WTC11 (cell line): ENCODE results near the gene C1orf198. TPM values are rescaled to one million over a fixed set of nuclear protein-coding genes. Genes with fewer than 3 reads are reported as not detected.

Experiments
- ATAC-seq: fragments of 200-7000 bp; cut with Tn5 transposase; 2 replicates; pipeline ENCODE4 v1.10.0; 2021; ENCODE audit warnings: mild to moderate bottlenecking, moderate library complexity
- Bru-seq: library from RNA; stranded (reverse); fragments of 400-500 nt; gene quantifications from one replicate; lab custom pipeline; 2021; lab: Mats Ljungman, UMichigan
- CTCF ChIA-PET: fragments of 300-600 bp; sonication (Branson Sonifier 250); formaldehyde crosslinking; loops from one replicate; lab custom pipeline; 2021; ENCODE audit warnings: antibody characterized with exemption; lab: Charles Lee
- POLR2A ChIA-PET: fragments of 350-600 bp; sonication (Branson Sonifier 250); formaldehyde crosslinking; loops from one replicate; lab custom pipeline; 2021; ENCODE audit warnings: antibody characterized with exemption; lab: Charles Lee
- DNase-seq: peaks from one replicate; pipeline ENCODE4 v3.0.0; 2021; ENCODE audit warnings: low spot score
- H3K27ac Mint-ChIP-seq: 2 replicates; pipeline ENCODE4 v1.8.0; 2021; ENCODE audit warnings: mixed read lengths
- H3K27me3 Mint-ChIP-seq: 2 replicates; pipeline ENCODE4 v1.8.0; 2021; ENCODE audit warnings: low read depth, mild to moderate bottlenecking, moderate library complexity, mixed read lengths
- H3K36me3 Mint-ChIP-seq: 2 replicates; pipeline ENCODE4 v1.8.0; 2021; ENCODE audit warnings: mixed read lengths
- H3K4me1 Mint-ChIP-seq: 2 replicates; pipeline ENCODE4 v1.8.0; 2022; ENCODE audit warnings: mixed read lengths
- H3K4me3 Mint-ChIP-seq: 2 replicates; pipeline ENCODE4 v1.8.0; 2021; ENCODE audit warnings: mild to moderate bottlenecking, moderate library complexity, mixed read lengths
- H3K9me3 Mint-ChIP-seq: 2 replicates; pipeline ENCODE4 v1.8.0; 2021; ENCODE audit warnings: mixed read lengths
- ARID4B ChIP-seq: sonication (generic); formaldehyde crosslinking; IDR thresholded peaks from 2 replicates; pipeline ENCODE4 v1.8.0; 2023; ENCODE audit warnings: missing genetic modification reagents, mild to moderate bottlenecking, borderline replicate concordance
- ATF6 ChIP-seq: sonication (generic); formaldehyde crosslinking; IDR thresholded peaks from 2 replicates; pipeline ENCODE4 v1.8.1; 2023; ENCODE audit warnings: mild to moderate bottlenecking, missing genetic modification reagents
- CBFB ChIP-seq: sonication (generic); formaldehyde crosslinking; IDR thresholded peaks from 2 replicates; pipeline ENCODE4 v1.8.1; 2022; ENCODE audit warnings: mild to moderate bottlenecking, low read depth, missing genetic modification reagents
- E2F4 ChIP-seq: sonication (generic); formaldehyde crosslinking; IDR thresholded peaks from 2 replicates; pipeline ENCODE4 v1.8.1; 2022; ENCODE audit warnings: low read depth, mild to moderate bottlenecking, moderate library complexity, missing genetic modification reagents, borderline replicate concordance
- ETV6 ChIP-seq: sonication (generic); formaldehyde crosslinking; IDR thresholded peaks from 2 replicates; pipeline ENCODE4 v1.8.1; 2022; ENCODE audit warnings: mild to moderate bottlenecking, missing genetic modification reagents
- FOXP1 ChIP-seq: sonication (generic); formaldehyde crosslinking; IDR thresholded peaks from 2 replicates; pipeline ENCODE4 v1.8.0; 2022; ENCODE audit warnings: missing genetic modification reagents, mild to moderate bottlenecking, moderate library complexity, borderline replicate concordance
- GRHL2 ChIP-seq: fragments of 250-450 bp; sonication (Bioruptor Pico); IDR thresholded peaks from 2 replicates; pipeline ENCODE4 v1.8.0; 2022; ENCODE audit warnings: mild to moderate bottlenecking, moderate library complexity; ENCODE audit not compliant: insufficient replicate concordance, severe bottlenecking
- HMGXB4 ChIP-seq: sonication (generic); formaldehyde crosslinking; IDR thresholded peaks from 2 replicates; pipeline ENCODE4 v1.8.1; 2023; ENCODE audit warnings: mild to moderate bottlenecking, moderate library complexity, missing genetic modification reagents
- NFATC4 ChIP-seq: fragments of 250-450 bp; sonication (Bioruptor Pico); IDR thresholded peaks from 2 replicates; pipeline ENCODE4 v1.9.0; 2021; ENCODE audit warnings: mild to moderate bottlenecking
- NFE2L1 ChIP-seq: sonication (generic); formaldehyde crosslinking; IDR thresholded peaks from 2 replicates; pipeline ENCODE4 v1.8.1; 2023; ENCODE audit warnings: missing genetic modification reagents
- NR3C1 ChIP-seq: sonication (generic); formaldehyde crosslinking; conservative IDR thresholded peaks from 2 replicates; pipeline ENCODE4 v1.8.1; 2023; ENCODE audit warnings: low read depth, mild to moderate bottlenecking, missing genetic modification reagents
- OVOL2 ChIP-seq: fragments of 250-450 bp; sonication (Bioruptor Pico); IDR thresholded peaks from 2 replicates; pipeline ENCODE4 v1.9.0; 2021; ENCODE audit warnings: mild to moderate bottlenecking, borderline replicate concordance
- SP1 ChIP-seq: sonication (generic); formaldehyde crosslinking; conservative IDR thresholded peaks from 2 replicates; pipeline ENCODE4 v1.8.1; 2022; ENCODE audit warnings: missing genetic modification reagents
- TEAD4 ChIP-seq: sonication (generic); formaldehyde crosslinking; IDR thresholded peaks from 2 replicates; pipeline ENCODE4 v1.8.0; 2022; ENCODE audit warnings: mild to moderate bottlenecking, missing genetic modification reagents
- TP53 ChIP-seq: sonication (generic); formaldehyde crosslinking; IDR thresholded peaks from 2 replicates; pipeline ENCODE4 v1.8.1; 2023; ENCODE audit warnings: mild to moderate bottlenecking, missing genetic modification reagents
- ZBTB43 ChIP-seq: sonication (generic); formaldehyde crosslinking; IDR thresholded peaks from 2 replicates; pipeline ENCODE4 v1.8.1; 2023; ENCODE audit warnings: mild to moderate bottlenecking, missing genetic modification reagents
- ZMAT4 ChIP-seq: fragments of 250-450 bp; sonication (Bioruptor Pico); IDR thresholded peaks from 2 replicates; pipeline ENCODE4 v1.9.0; 2021; ENCODE audit warnings: mild to moderate bottlenecking
- long read RNA-seq, 3 experiments: library from RNA in 1 of 3; library from capped mRNA in 1 of 3; library from polyadenylated mRNA in 1 of 3; unstranded in 2 of 3; stranded (forward) in 1 of 3; transcript quantifications; one replicate each; pipeline ENCODE4 v2.0.0, GENCODE V29; 2021
- total RNA-seq: library from RNA; stranded (reverse); gene quantifications from 3 replicates; pipeline ENCODE4 v1.2.3, GENCODE V29; 2021
- TF ChIP-seq, protein P1 (sequence below): sonication (generic); formaldehyde crosslinking; IDR thresholded peaks from 2 replicates; pipeline ENCODE4 v1.8.1; 2023; ENCODE audit warnings: mild to moderate bottlenecking, missing genetic modification reagents, borderline replicate concordance

C1orf198 gene
- total RNA-seq, result 23.4 to 26.9 TPM (median 25.4 TPM) in 3 replicates
- Bru-seq, nascent RNA, result percentile 74 among the genes with signal in this experiment
- long read RNA-seq, experiment 1, transcript C1orf198-201 (4 exons, 3,858 nt), result major isoform, 390 of 414 reads
- long read RNA-seq, experiment 1, partial matches to known transcripts, result 5 of 414 reads
- long read RNA-seq, experiment 1, other reads (novel, unspliced or antisense), result 19 of 414 reads
- long read RNA-seq, experiment 2, transcript C1orf198-201 (4 exons, 3,858 nt), result major isoform, 17 of 46 reads
- long read RNA-seq, experiment 2, partial matches to known transcripts, result 4 of 46 reads
- long read RNA-seq, experiment 2, other reads (novel, unspliced or antisense), result 25 of 46 reads
- long read RNA-seq, experiment 3, partial matches to known transcripts, result 0 of 5 reads
- long read RNA-seq, experiment 3, other reads (novel, unspliced or antisense), result 5 of 5 reads

GRCh38 chr1:230867903-230868735 lies at the start of gene C1orf198:
Gene C1orf198, minus strand, starts transcription at chr1:230868521. Its CDS starts 9 bp downstream, at chr1:230868512.
- no peaks in the 10 kb centered on the region for H3K9me3 Mint-ChIP-seq
- H3K4me3 Mint-ChIP-seq, result peak within 1 kb of the TSS; percentile 84
- ChIA-PET CTCF (interaction anchor here (0.8 to 1.5 kb wide), 3 partner anchors 16 to 73 kb away, joined by 3 to 4 read pairs (median 3); no protein-coding TSS in a partner anchor), POLR2A (interaction anchor here (0.5 to 1.3 kb wide), 3 partner anchors 12 to 346 kb away, joined by 3 to 4 read pairs (median 3); no protein-coding TSS in a partner anchor)
- H3K27ac Mint-ChIP-seq, result peak within 1 kb of the TSS; percentile 45
- DNase-seq, result peak; percentile 79
- H3K36me3 Mint-ChIP-seq, result 0 out of 2 replicates have a peak, but pooled peaks cover 3% of the 10 kb centered on the region
- H3K27me3 Mint-ChIP-seq, result peaks cover 12% of the 10 kb centered on the region
- peaks cover 39% of the 10 kb centered on the region for H3K4me1 Mint-ChIP-seq
- ATAC-seq, result peak; percentile 81
- TF ChIP-seq NR3C1 (no peak), NFATC4 (CRISPR knock-in tag) (no peak), E2F4 (CRISPR knock-in tag) (0 out of 2 replicates have a peak, but pooled peaks have one; percentile 69), ZBTB43 (CRISPR knock-in tag) (0 out of 2 replicates have a peak, but pooled peaks have one; percentile 51), ZMAT4 (CRISPR knock-in tag) (no peak), NFE2L1 (CRISPR knock-in tag) (peak; percentile 36; the same call in 1 of the 2 replicates), ETV6 (peak; percentile 44; the same call in 1 of the 2 replicates), ATF6 (CRISPR knock-in tag) (no peak), ARID4B (CRISPR knock-in tag) (no peak; the same call in 1 of the 2 replicates), HMGXB4 (peak; percentile 47; the same call in 1 of the 2 replicates), FOXP1 (peak; percentile 38; the same call in 1 of the 2 replicates), OVOL2 (CRISPR knock-in tag) (no peak), CBFB (no peak), SP1 (CRISPR knock-in tag) (peak; percentile 81), TEAD4 (no peak), GRHL2 (no peak), TP53 (CRISPR knock-in tag) (no peak)
- TF ChIP-seq, protein P1, sequence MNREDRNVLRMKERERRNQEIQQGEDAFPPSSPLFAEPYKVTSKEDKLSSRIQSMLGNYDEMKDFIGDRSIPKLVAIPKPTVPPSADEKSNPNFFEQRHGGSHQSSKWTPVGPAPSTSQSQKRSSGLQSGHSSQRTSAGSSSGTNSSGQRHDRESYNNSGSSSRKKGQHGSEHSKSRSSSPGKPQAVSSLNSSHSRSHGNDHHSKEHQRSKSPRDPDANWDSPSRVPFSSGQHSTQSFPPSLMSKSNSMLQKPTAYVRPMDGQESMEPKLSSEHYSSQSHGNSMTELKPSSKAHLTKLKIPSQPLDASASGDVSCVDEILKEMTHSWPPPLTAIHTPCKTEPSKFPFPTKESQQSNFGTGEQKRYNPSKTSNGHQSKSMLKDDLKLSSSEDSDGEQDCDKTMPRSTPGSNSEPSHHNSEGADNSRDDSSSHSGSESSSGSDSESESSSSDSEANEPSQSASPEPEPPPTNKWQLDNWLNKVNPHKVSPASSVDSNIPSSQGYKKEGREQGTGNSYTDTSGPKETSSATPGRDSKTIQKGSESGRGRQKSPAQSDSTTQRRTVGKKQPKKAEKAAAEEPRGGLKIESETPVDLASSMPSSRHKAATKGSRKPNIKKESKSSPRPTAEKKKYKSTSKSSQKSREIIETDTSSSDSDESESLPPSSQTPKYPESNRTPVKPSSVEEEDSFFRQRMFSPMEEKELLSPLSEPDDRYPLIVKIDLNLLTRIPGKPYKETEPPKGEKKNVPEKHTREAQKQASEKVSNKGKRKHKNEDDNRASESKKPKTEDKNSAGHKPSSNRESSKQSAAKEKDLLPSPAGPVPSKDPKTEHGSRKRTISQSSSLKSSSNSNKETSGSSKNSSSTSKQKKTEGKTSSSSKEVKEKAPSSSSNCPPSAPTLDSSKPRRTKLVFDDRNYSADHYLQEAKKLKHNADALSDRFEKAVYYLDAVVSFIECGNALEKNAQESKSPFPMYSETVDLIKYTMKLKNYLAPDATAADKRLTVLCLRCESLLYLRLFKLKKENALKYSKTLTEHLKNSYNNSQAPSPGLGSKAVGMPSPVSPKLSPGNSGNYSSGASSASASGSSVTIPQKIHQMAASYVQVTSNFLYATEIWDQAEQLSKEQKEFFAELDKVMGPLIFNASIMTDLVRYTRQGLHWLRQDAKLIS (CRISPR knock-in tag), result no peak
